HG03196 (cell line): Measurements from ENCODE around the gene SEC16A.
"Not testable (repeated sequence)": the region's sequence is repeated elsewhere in the genome, so short reads cannot be mapped to it uniquely, and the experiment has no call there.

Experiments used
- ATAC-seq: cut with Tn5 transposase; IDR thresholded peaks from one replicate; pipeline ENCODE4 v1.9.1; 2021; ENCODE audit not compliant: unreplicated experiment

SEC16A gene

DNA sequence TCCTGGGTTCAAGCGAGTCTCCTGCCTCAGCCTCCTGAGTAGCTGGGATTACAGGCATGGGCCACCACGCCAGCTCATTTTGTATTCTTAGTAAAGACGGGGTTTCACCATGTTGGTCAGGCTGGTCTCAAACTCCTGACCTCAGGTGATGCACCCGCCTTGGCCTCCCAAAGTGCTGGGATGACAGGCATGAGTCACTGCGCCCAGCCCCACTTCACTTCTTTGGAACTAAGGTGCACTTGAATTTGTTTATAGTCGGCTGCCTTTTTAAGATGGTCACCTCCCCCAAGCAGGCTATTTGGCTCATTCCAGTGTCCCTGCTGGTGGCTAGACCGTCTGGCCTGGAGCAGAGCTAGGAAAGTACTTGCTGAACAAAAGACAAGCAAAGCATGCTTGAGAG lies 57.5 kb downstream of the SEC16A start:
- not testable (repeated sequence) for ATAC-seq

DNA sequence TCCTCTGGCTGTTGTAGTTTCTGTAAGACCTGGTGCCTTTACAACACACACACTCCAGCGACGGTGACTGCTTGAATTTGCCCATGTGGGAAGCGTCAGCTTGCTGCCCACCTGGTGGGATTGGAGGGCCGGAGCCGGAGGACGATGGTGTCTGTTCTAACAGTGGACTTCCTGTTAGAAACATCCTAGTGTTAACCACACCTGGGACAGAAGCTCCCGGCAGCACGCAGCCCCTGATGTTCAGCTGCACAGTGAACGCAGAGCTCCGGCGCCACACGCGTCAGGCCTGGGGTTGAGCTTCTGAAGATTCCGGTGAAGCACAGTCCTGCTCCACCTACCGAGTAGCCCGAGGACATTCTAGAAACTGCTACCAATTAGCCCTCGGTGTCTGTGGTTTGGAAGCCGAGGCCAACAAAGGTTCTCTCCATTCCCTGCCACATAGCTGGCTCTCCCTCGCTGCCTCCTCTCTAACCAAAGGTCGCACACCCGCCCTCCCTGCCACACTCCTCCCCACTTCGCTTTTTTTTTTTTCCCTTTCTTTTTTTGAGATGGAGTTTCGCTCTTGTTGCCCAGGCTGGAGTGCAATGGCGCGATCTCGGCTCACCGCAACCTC lies 58.0 kb downstream of the SEC16A start:
- ATAC-seq: no peak

DNA sequence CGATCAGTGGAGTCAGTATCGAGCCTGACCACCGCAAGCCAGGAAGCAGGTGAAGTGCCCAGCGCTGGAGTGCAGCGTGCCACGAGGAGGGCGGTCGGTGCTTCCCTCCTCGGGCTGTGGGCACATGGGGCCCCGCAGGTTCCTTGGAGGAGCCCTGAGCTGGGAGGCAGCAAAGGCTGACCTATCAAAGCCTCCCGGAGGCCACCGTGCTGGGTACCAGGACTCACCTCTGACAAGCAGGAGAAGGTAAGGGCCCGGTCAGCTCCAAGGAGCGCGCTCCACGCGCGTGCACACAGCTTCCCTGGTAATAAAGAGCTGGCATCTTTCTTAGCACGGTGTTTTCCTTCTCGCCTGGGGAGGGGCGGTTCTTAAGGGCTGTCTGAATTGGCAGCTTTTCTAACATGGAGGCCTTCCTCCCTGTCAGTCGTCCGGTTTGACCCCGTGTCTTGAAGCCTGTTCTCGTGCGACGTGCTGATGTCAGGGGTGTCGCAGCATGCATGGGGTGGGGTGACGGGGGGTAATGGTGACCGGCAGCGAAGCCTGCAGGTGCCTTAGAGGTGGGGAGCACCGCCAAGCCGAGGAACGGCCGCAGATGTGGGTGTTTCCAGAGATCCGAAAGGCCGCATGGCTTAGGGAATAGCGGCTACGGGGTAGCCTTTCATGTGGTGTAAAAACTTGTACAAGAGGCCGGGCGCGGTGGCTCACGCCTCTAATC lies 59.3 kb downstream of the SEC16A start:
- no peak for ATAC-seq

DNA sequence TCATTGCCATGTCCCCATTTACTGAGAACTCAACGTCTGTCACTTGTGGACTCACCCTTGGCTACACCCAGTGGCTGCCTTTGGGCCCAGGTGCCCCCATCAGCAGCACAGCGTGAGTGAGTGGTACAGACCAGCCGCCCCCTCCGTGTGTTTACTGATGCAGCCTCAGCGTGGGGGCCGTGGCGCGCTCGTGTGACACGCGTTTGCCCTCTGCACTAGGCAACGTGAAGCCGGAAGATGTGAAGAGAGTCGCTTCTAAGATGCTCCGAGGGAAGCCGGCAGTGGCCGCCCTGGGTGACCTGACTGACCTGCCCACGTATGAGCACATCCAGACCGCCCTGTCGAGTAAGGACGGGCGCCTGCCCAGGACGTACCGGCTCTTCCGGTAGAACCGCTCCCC lies 60.0 kb downstream of the SEC16A start:
- ATAC-seq: no peak

DNA sequence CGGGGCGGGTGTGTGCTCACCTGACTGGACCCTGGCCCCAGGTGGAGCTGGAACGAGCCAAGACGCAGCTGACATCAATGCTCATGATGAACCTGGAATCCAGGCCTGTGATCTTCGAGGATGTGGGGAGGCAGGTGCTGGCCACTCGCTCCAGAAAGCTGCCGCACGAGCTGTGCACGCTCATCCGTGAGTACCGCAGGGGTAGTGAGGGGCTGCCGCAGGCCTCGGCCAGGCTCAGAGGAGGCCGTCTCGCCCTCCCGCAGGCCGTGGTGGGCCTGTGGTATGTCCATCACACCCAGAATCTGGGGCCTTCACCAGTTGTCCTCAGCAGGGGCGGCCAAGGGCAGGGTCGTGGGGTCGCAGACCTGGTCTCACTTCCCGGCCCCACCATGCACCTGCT lies 61.0 kb downstream of the SEC16A start:
- ATAC-seq: no peak

DNA sequence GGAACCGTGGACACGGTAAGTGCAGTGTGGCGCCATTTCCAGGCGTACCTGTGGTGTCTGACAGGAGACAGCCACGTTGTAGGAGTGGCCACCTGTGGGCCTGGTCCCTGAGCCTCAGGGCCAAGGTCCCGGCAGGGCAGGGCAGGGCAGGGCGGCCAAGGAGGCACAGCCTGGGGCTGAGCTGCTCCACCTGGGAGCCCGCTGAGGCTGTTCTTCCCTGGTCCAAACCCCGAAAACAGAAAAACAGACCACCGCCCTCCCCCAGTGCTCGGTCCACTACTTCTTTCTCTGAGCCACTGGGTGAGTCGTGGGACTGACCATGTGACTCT lies 63.8 kb downstream of the SEC16A start:
- ATAC-seq: no peak

DNA sequence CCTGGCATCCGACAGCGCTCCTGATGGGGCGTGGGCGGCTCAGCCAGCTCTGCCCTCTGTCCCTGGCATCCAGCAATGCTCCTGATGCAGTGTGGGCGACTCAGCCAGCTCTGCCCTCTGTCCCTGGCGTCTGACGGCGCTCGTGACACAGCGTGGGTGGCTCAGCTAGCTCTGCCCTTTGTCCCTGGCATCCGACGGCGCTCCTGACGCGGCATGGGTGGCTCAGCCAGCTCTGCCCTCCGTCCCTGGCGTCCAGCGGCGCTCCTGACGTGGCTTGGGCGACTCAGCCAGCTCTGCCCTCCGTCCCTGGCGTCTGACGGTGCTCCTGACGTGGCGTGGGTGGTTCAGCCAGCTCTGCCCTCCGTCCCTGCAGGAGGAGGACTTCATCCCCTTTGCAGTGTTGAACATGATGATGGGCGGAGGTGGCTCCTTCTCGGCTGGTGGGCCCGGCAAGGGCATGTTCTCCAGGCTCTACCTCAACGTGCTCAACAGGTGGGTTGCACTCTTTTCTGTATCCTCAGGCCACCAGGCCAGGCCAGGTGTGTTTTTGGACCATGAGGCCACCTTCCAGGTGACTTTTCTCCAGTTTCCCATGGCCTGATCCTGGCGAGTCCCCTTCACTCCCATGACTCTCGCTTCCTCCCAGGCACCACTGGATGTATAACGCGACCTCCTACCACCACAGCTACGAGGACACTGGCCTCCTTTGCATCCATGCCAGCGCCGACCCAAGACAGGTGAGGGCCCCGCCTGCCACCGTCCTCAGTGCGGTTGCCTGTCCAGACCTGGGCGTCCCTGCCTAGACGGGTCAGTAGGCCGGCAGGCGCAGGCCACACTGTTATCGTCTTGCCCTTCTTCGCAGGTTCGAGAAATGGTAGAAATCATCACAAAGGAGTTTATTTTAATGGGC lies 64.4 kb downstream of the SEC16A start:
- no peak for ATAC-seq

DNA sequence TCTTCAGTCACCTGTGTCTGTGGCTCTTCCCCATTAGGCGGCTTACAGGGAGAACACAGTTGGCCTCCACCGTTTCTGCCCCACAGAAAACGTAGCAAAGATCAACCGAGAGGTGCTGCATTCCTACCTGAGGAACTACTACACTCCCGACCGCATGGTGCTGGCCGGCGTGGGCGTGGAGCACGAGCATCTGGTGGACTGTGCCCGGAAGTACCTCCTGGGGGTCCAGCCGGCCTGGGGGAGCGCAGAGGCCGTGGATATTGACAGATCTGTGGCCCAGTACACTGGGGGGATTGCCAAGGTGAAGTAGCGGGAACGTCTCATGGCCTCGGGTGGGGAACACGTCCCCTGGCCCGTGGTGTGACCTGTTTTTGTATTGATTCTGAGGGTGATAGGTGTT lies 65.9 kb downstream of the SEC16A start:
- no peak for ATAC-seq

DNA sequence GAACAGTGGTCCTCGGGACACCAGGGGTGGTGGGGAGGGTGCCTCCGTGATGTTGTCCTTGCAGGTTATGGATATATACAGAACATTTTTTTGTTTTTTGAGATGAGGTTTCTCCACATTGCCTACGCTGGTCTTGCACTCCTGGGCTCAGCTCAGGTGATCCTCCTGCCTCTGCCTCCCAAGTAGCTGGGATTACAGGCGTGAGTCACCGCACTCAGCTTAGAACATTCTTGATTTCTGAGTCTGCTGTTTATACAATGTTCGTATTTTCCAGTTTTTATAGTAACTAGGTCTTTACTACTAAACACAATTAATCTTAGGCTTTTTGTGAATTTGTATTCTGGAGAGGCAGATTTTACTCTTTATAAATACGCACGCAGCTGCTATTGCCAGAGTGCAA lies 66.4 kb downstream of the SEC16A start:
- no peak for ATAC-seq

DNA sequence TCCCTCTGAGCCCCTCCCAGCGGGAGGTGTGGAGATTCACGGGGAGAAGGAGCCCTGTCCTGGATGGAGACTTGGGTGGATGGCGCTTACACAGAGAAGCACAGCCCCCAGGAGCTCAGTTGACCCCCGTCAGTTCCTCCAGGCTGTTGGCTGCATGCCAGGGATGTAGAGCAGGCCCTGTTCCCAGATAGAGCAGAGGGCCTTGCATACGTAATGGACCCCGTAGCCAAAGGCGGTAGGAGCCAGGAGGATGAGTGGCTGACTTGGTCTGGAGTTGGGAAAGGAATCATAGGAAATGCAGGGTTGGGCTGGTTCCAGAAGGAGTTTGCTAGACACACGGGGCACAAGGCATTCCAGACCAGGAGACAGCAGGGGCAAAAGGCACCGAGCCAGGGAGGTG lies 69.9 kb downstream of the SEC16A start:
- ATAC-seq: no peak

DNA sequence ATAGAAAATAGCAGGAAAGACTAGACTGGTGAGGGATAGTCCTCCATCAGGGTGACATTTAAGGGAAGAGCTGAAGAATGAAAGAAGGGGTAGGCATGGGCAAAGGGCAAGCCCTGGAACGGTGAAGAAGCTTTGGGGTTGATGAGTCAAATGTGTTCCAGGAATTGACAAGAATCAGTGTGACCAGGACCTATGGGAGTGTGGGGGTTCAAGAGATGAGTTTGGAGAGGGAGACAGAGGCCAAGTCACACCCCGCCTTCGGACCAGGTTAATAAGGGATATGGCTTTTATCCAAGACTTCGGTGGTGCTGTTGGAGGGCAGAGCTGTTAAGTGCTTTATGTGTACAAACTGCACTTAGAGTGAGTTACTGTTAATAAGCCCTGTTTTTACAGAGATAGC lies 71.5 kb downstream of the SEC16A start:
- no peak for ATAC-seq

DNA sequence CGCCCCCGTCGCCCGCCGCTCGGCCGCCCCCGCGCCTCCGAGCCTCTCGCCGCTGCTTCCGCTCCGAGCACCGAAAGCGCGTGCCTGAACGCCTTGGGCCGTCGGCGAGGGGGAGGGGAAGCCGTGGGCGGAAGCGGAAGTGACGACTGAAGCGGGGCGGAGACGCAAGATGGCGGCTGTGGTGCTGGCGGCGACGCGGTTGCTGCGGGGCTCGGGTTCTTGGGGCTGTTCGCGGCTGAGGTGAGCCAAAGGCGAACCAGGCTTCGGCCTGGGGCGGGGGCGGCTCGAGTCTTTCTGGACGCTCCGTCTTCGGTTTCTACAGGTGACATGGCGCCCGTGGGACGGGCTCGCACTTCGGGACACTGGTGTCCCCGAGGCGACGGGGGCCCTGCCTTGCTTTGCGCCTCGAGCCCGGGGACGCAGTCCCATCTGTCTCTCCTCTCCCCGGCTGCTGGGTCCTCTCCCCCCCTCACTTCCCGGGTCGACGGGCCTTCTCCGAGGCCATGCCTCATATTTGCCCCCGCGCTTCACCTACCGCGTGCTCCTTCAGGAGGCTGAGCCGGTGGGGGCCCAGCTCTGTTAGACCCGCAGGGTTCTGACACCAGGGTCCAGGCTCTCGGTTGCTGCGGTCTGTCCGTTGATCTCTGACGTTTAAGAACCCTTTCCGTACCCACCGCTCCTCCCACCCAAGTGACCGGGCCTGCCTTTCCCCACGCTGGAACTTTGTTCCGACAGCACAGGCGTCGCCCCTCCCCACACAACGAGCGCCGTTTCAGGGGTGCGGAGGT lies 72.1 kb downstream of the SEC16A start, which contains the start of the genes ENTR1 and PMPCA:
TSS of gene ENTR1 (minus strand) at position 115 of the 788 bp plus-strand sequence. CDS start 217 bp downstream, outside the sequence.
TSS of gene PMPCA (plus strand) at position 159 of the 788 bp plus-strand sequence. CDS start at position 170, 11 bp downstream.
- peak; percentile 70 for ATAC-seq

DNA sequence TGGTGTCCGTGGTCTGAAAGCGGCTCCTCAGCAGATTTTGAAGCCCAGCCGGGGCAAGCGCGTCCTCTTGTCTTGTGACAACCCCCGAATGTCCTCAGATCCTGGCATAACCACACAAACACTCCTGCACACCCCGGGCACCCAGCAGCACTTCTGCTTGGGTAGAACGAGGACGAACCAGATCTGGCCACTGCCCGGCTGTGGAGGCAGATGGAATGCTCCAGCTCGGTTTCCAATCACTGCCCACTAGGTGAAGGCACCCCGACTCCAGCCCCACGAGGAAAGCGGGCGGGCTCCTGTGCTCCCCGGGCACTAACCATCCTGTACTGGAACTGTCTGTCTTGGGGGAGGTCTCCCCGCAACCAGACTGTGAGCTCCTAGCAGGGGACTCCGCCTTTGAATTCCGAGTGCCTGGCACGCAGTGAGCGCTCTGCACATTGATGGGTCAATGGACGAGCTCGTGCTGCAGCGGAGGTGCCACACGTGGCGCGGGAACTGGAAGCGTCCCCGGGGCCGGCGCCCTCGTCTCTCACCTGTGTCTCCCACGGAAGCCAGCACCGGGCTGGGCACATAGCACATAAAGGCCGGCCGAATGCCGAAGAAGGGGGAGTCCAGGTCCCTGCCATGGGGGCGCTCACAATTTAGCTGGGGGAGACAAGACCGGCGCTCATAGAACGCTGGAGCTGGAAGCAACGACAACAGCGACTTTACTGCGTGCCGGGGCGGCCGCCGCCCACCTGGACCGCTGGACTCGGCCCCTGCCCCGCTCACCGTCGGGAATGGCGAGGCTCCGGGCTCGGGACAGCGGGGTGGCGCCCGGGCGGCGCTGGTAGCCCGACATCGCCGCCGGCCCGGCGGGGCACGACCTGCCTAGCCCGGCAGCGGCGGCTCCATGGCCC lies 73.0 kb downstream of the SEC16A start:
- ATAC-seq: peak; percentile 31

DNA sequence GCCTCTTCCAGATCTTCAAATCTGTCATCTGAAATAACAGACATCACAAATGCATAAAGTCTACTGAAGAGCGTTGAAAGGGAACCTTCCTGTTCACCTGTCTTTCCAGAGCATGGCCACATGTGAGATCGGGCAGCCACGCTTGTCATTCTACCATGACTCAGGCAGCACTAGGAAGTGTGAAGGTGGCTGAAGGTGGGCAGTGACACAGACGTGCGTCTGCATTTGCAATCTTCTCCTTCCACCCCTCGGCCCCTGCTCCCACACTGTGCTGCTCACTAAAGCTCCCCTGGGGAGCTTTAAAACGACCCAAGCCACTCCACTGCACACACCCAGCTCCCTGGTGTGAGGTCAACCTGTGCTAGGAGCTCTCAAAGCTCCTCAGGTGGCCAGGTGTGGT lies 74.9 kb downstream of the SEC16A start:
- ATAC-seq: no peak

DNA sequence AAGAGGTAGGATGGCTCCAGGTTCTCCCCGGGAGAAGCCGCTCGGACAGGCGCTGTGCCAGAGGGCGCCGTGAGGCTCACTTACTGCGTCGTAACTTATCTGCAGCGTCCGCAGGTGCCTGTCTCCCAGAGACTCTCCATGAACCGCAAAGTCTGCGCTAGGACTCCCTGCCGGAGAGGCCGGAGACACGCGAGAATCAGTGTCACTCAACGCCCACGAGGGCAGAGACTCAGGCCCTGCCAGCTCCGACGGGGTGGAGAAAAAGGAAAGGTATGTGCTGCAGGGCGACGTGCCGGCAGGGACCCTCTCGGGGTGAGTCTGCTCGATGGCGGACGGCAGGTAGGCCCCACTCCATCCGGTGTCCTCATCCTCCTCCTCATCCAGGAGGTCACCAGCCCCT lies 75.8 kb downstream of the SEC16A start:
- not testable (repeated sequence) for ATAC-seq

DNA sequence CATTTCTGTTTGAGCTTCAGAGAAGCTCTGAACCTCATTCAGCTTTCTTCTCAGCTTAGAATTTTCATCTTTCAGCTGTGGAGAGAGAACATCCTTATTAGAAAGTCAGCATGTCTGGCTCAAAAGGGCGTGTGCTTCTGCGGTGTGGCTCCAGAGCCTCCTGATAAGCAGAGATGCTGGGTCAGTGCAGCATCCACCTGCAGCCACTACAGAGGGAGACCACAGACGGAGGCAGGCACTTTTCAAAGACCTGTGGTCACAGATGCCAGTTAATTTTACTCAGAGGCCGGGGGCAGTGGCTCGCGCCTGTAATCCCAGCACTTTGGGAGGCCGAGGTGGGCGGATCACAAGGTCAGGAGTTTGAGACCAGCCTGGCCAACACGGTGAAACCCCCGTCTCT lies 76.9 kb downstream of the SEC16A start:
- ATAC-seq: not testable (repeated sequence)

DNA sequence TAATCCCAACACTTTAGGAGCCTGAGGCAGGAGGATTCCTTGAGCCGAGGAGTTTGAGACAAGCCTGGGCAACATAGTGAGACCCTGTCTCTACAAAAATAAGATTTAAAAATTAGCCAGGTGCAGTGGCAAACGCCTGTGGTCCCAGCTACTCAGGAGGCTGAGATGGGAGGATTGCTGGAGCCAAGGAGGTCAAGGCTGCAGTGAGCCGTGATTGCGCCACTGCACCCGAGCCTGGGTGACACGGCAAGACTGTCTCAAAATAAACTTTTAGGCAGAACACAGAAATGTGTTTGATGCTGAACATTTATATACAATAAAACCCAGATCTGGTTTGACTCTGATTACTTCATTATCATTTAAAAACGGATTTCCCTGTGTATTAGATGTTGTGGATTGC lies 77.4 kb downstream of the SEC16A start:
- ATAC-seq: no peak

DNA sequence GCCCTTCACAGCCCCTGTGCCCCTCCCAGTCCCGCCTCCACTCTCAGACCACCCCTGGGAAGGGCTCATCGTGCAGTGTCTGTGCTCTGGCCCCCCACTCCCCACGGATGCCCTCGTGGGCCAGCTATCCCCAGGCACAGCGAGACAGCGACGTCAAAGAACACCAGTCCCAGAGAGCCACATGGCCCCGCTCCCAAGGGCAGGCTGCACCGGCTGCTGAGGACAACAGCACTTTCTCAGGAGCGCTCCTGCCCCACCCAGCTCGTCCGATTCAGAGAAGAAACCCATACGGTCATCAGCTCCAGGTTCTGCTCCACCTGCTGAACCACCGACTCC lies 78.1 kb downstream of the SEC16A start:
- ATAC-seq: no peak

DNA sequence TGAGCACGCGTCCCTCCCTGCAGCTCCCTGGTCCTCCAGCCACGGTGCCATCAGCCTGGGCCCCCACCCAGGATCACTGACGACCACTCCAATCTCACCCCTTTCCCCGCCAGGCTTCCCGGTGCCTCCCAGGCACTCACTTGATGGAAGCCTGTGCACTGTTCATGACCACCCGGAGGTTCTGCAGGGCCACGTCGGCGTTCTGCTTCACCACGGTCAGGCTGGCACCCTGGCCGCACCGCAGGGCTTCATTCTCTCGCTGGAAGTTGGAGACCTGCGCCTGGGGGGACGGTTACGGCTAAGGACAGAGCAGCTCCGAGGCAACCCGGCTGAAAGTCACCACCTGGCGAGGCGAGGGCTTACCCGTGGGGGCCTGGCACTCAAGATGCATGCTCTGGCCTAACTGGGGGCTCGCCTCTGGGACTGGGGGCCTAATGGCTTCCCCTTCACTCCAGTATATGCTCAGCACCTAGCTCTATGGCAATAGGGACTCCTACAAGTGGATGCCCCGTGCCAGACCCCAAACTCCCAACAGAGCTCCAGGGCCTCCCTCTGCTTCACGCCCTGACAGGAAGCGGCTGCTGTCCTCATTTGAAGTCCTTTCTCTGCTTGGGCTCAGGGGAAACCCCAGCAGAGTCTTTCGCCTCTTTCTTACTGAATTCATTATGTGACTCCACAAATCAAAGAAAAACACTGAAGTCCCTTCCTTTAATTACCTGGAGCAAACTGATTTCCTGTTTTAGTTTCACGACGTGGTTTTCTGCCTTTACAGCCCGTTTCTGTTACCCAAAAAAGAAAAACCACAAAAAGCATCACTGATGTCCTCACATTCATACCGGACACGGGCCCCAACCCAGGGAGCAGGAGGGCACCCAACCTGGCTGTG lies 78.7 kb downstream of the SEC16A start:
- ATAC-seq: no peak
